Measurements from ENCODE around the gene NUAK1.

GRCh38 chr12:106132175-106133135 is 6.3 kb downstream of the NUAK1 start:
- TF ChIP-seq POLR2AphosphoS5 (IDR thresholded peaks at IDR 0.05; ENCODE audit: low read depth, low read length) (no peak), SIN3A (IDR thresholded peaks at IDR 0.05; ENCODE audit: borderline replicate concordance, insufficient read depth, low read length) (no peak), FOXP2 (optimal IDR thresholded peaks at IDR 0.05; ENCODE audit: borderline replicate concordance, extremely low read depth, extremely low read length, insufficient read depth) (no peak)
